KMS-11 (cell line): Measurements from ENCODE around the gene FARS2.

ENCODE experiments used
- H2AFZ ChIP-seq: fragments of 200-600 bp; sonication (generic); 2 replicates; pipeline ENCODE4 v1.6.1; 2016; ENCODE audit warnings: antibody characterized with exemption, mixed run types, low read depth
- H3K27ac ChIP-seq: fragments of 200-600 bp; sonication (generic); 2 replicates; pipeline ENCODE4 v1.6.1; 2016; ENCODE audit warnings: mild to moderate bottlenecking, mixed run types
- H3K27me3 ChIP-seq: fragments of 200-600 bp; sonication (generic); 2 replicates; pipeline ENCODE4 v1.6.1; 2017; ENCODE audit warnings: mild to moderate bottlenecking, low read depth, mixed run types, moderate library complexity; ENCODE audit not compliant: insufficient read depth
- H3K36me3 ChIP-seq: fragments of 200-600 bp; sonication (generic); 2 replicates; pipeline ENCODE4 v1.6.1; 2017; ENCODE audit warnings: mild to moderate bottlenecking, mixed run types; ENCODE audit not compliant: insufficient read depth
- H3K4me1 ChIP-seq: fragments of 200-600 bp; sonication (generic); 2 replicates; pipeline ENCODE4 v1.6.1; 2016; ENCODE audit warnings: mild to moderate bottlenecking, low read depth, mixed run types; ENCODE audit not compliant: poor library complexity, severe bottlenecking
- H3K4me2 ChIP-seq: fragments of 200-600 bp; sonication (generic); 2 replicates; pipeline ENCODE4 v1.7.0; 2016; ENCODE audit warnings: mild to moderate bottlenecking, mixed run types
- H3K4me3 ChIP-seq: fragments of 200-600 bp; sonication (generic); IDR thresholded peaks from 2 replicates; pipeline ENCODE4 v1.6.1; 2017; ENCODE audit warnings: low read depth, low read length, mixed read lengths; ENCODE audit not compliant: insufficient read depth
- H3K79me2 ChIP-seq: fragments of 200-600 bp; sonication (generic); 2 replicates; pipeline ENCODE4 v1.6.1; 2016; ENCODE audit warnings: low read depth, mixed run types; ENCODE audit not compliant: insufficient read depth
- H3K9ac ChIP-seq: fragments of 200-600 bp; sonication (generic); 2 replicates; pipeline ENCODE4 v1.6.1; 2016; ENCODE audit warnings: mild to moderate bottlenecking, mixed run types
- H4K20me1 ChIP-seq: fragments of 200-600 bp; sonication (generic); 2 replicates; pipeline ENCODE4 v1.6.1; 2016; ENCODE audit warnings: mild to moderate bottlenecking, mixed run types; ENCODE audit not compliant: insufficient read depth
- TF ChIP-seq, protein P1 (sequence below): fragments of 200-600 bp; sonication (generic); conservative IDR thresholded peaks from 2 replicates; pipeline ENCODE4 v1.6.1; 2017; ENCODE audit warnings: low read depth, mild to moderate bottlenecking, antibody characterized with exemption, low read length, moderate library complexity, mixed read lengths

The FARS2 gene

DNA sequence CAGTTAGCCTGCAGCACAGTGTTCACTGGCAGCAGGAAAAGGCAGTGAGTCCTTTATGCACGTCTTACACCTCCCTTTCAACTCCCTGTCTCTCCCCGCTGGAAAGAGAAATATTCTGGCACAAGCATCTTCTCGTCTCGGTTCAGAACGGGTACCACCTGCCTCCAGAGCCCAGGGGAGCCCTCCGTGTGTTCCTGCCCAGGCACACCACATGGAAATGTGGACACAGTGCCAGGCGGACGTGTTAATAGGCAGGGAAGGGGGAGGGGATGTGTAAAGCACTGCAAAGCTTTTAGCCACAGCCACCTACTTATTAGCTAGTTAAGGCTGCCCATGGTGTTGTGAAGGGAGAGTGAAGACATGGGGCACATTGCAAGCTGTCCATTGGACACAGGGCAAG lies 219.7 kb downstream of the FARS2 start:
- Histone ChIP-seq H3K9ac (no peak overlapping the region), H3K4me1 (no peaks in the 10 kb centered on the region), H3K27ac (no peak overlapping the region), H3K4me2 (no peak overlapping the region), H3K79me2 (no peaks in the 10 kb centered on the region), H3K36me3 (no peaks in the 10 kb centered on the region), H4K20me1 (no peaks in the 10 kb centered on the region), H3K27me3 (no peaks in the 10 kb centered on the region), H2AFZ (no peak overlapping the region), H3K4me3 (no peak overlapping the region)
- TF ChIP-seq, protein P1, sequence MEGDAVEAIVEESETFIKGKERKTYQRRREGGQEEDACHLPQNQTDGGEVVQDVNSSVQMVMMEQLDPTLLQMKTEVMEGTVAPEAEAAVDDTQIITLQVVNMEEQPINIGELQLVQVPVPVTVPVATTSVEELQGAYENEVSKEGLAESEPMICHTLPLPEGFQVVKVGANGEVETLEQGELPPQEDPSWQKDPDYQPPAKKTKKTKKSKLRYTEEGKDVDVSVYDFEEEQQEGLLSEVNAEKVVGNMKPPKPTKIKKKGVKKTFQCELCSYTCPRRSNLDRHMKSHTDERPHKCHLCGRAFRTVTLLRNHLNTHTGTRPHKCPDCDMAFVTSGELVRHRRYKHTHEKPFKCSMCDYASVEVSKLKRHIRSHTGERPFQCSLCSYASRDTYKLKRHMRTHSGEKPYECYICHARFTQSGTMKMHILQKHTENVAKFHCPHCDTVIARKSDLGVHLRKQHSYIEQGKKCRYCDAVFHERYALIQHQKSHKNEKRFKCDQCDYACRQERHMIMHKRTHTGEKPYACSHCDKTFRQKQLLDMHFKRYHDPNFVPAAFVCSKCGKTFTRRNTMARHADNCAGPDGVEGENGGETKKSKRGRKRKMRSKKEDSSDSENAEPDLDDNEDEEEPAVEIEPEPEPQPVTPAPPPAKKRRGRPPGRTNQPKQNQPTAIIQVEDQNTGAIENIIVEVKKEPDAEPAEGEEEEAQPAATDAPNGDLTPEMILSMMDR: no peak

DNA sequence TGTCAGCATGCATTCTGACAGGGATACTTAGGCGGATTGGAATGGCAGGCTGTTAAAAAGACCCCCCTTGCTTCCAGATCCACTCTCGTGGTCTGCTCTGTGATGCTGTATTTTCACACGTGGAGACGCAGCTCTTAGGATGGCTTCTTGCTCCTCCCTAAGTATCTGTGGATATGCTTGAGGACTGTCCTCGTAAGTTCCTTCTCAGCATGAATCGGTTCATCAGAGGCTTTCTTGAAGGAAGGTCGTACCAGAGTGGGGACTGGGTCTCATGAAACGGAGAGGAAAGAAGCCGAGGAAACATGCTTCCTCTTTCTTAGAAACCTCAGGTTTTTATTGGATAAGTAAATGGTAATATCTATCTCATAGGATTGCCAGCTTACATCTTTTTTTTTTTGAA lies 220.4 kb downstream of the FARS2 start:
- no peaks in the 10 kb centered on the region for H3K4me1 ChIP-seq
- no peaks in the 10 kb centered on the region for H3K79me2 ChIP-seq
- no peak overlapping the region for H3K4me2 ChIP-seq
- no peak overlapping the region for H2AFZ ChIP-seq
- H3K4me3 ChIP-seq: no peak overlapping the region
- H3K27me3 ChIP-seq: no peaks in the 10 kb centered on the region
- no peak overlapping the region for H3K9ac ChIP-seq
- H3K36me3 ChIP-seq: no peaks in the 10 kb centered on the region
- H3K27ac ChIP-seq: no peak overlapping the region
- H4K20me1 ChIP-seq: no peaks in the 10 kb centered on the region
- TF ChIP-seq, protein P1: no peak

DNA sequence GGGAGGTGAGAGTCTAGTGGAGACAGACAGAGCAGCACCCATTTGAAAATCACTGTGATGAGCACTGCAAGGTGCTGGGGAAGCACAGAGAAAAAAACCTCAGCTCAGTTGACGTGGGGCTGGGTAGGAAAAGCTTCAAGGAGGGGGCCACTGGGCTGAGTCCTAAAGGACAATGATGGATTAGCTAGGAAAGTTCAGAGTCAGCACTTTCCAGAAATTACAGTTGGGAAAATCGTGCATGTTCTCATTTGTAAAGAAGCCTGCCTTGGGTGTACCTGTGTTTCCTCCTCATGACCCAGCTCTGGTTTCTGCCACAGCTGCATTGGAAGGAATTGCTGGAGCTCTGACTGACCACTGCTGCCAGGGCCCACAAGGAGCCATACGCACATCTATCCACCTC lies 221.3 kb downstream of the FARS2 start:
- TF ChIP-seq, protein P1: no peak
- no peak overlapping the region for H3K4me2 ChIP-seq
- no peaks in the 10 kb centered on the region for H3K27me3 ChIP-seq
- no peak overlapping the region for H2AFZ ChIP-seq
- H3K79me2 ChIP-seq: no peaks in the 10 kb centered on the region
- no peaks in the 10 kb centered on the region for H3K36me3 ChIP-seq
- H3K4me3 ChIP-seq: no peak overlapping the region
- H3K4me1 ChIP-seq: no peaks in the 10 kb centered on the region
- no peaks in the 10 kb centered on the region for H4K20me1 ChIP-seq
- H3K9ac ChIP-seq: no peak overlapping the region
- no peak overlapping the region for H3K27ac ChIP-seq

- no peaks in the 10 kb centered on the region for H4K20me1 ChIP-seq
- TF ChIP-seq, protein P1: no peak
These were observed 223.4 kb downstream of the FARS2 start for GRCh38 chr6:5484692-5485091.

More at GRCh38 chr6:5484692-5485091, 223.4 kb downstream of the FARS2 start:
- no peaks in the 10 kb centered on the region for H3K79me2 ChIP-seq
- no peaks in the 10 kb centered on the region for H3K27me3 ChIP-seq
- no peaks in the 10 kb centered on the region for H3K4me1 ChIP-seq
- H3K4me2 ChIP-seq: no peak overlapping the region
- no peak overlapping the region for H3K27ac ChIP-seq
- no peak overlapping the region for H2AFZ ChIP-seq
- H3K36me3 ChIP-seq: no peaks in the 10 kb centered on the region
- H3K9ac ChIP-seq: no peak overlapping the region
- H3K4me3 ChIP-seq: no peak overlapping the region
